ENCODE results near the gene ANTXR2.

DNA sequence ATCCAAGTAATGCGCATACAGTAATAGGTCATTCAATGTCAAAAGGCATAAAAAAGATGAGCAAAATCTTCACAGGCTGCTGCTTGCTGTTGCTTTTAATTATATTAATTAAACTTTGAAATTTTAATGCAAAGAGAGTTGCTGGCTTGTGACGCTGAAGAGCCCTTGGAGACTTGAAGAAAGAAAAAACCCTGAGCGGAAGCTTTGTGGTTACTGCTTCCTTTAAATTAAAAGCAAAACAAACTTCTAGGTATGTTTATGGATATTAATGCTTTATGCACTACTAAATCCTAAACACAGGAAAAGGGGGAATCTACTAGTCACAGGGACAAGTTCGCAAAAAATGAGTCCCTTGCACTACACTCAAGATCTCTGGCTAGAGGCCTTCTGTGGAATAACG, 166.7 kb downstream of the ANTXR2 start:
- TF ChIP-seq, protein P1, sequence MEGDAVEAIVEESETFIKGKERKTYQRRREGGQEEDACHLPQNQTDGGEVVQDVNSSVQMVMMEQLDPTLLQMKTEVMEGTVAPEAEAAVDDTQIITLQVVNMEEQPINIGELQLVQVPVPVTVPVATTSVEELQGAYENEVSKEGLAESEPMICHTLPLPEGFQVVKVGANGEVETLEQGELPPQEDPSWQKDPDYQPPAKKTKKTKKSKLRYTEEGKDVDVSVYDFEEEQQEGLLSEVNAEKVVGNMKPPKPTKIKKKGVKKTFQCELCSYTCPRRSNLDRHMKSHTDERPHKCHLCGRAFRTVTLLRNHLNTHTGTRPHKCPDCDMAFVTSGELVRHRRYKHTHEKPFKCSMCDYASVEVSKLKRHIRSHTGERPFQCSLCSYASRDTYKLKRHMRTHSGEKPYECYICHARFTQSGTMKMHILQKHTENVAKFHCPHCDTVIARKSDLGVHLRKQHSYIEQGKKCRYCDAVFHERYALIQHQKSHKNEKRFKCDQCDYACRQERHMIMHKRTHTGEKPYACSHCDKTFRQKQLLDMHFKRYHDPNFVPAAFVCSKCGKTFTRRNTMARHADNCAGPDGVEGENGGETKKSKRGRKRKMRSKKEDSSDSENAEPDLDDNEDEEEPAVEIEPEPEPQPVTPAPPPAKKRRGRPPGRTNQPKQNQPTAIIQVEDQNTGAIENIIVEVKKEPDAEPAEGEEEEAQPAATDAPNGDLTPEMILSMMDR (IDR thresholded peaks at IDR 0.05), result no peak
- TF ChIP-seq POLR2A (IDR thresholded peaks at IDR 0.05) (no peak), EP300 (IDR thresholded peaks at IDR 0.05) (no peak)
